ENCODE measurements around the gene CDH13. TPM values are rescaled to one million over a fixed set of nuclear protein-coding genes. Genes with fewer than 3 reads are reported as not detected.

The CDH13 gene
- total and polyA plus RNA-seq, 2 experiments from 2014 or later: 1.2 to 1.5 TPM

DNA sequence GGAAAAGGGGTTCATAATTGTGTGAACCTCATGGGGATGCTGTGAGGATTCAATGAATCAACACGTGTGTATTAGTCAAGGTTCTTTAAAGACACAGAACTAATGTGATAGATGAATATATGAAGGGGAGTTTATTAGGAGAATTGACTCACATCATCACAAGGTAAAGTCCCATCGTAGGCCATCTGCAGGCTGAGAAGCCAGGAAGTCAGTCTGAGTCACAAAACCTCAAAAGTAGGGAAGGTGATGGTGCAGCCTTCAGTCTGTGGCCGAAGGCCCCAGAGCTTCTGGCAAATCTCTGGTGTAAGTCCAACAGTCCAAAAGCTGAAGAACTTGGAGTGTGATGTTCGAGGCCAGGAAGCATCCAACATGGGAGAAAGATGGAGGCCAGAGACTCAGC, 413.4 kb downstream of the CDH13 start:
- Histone ChIP-seq H4K20me1 (ENCODE audit: insufficient read depth, poor library complexity, severe bottlenecking) (no peaks in the 10 kb centered on the region), H3K36me3 (replicated peaks; ENCODE audit: insufficient read depth, low read depth) (no peaks in the 10 kb centered on the region), H3K4me1 (ENCODE audit: insufficient read depth) (no peaks in the 10 kb centered on the region), H3K9me2 (replicated peaks; ENCODE audit: insufficient read depth) (no peaks in the 10 kb centered on the region), H2AFZ (no peak overlapping the region), H3K4me3 (no peak overlapping the region), H3K27me3 (no peaks in the 10 kb centered on the region), H3K79me2 (no peaks in the 10 kb centered on the region), H3K4me2 (no peak overlapping the region), H3K27ac (no peak overlapping the region), H3K9me3 (ENCODE audit: low read depth) (no peaks in the 10 kb centered on the region)
- TF ChIP-seq EZH2 (IDR thresholded peaks at IDR 0.05; ENCODE audit: borderline replicate concordance) (no peak), EZH2phosphoT487 (IDR thresholded peaks at IDR 0.05; ENCODE audit: low read depth, severe bottlenecking, unreplicated experiment) (no peak)
- TF ChIP-seq, protein P1, sequence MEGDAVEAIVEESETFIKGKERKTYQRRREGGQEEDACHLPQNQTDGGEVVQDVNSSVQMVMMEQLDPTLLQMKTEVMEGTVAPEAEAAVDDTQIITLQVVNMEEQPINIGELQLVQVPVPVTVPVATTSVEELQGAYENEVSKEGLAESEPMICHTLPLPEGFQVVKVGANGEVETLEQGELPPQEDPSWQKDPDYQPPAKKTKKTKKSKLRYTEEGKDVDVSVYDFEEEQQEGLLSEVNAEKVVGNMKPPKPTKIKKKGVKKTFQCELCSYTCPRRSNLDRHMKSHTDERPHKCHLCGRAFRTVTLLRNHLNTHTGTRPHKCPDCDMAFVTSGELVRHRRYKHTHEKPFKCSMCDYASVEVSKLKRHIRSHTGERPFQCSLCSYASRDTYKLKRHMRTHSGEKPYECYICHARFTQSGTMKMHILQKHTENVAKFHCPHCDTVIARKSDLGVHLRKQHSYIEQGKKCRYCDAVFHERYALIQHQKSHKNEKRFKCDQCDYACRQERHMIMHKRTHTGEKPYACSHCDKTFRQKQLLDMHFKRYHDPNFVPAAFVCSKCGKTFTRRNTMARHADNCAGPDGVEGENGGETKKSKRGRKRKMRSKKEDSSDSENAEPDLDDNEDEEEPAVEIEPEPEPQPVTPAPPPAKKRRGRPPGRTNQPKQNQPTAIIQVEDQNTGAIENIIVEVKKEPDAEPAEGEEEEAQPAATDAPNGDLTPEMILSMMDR (IDR thresholded peaks at IDR 0.05; ENCODE audit: poor library complexity): no peak
- no peak for DNase-seq (ENCODE audit: low spot score)
- 87% methylated on average over 4 of the region's 4 CpGs for WGBS (ENCODE audit: low lambda C conversion rate, missing lambda C conversion rate)

DNA sequence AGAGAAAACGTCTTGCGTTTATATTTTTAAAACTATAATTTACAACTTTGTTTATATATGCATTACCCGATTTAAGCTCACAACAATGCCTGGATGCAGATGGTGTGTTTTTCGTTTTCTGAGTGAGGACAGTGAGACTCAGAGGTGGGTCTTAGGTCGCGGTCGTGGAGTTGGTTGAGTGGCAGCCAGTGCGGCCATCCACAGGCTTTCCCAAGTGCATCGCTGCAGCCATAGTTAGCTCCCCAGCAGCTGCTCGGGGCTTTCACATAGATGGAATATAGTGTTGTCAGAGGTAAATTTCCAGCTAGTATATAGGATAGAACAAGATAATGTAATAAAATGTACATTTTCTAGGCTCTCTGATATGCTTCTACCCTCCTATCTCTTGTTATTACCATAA, 417.8 kb downstream of the CDH13 start:
- Histone ChIP-seq H3K9me3 (ENCODE audit: low read depth) (no peaks in the 10 kb centered on the region), H3K27ac (no peak overlapping the region), H2AFZ (no peak overlapping the region), H3K36me3 (replicated peaks; ENCODE audit: insufficient read depth, low read depth) (no peaks in the 10 kb centered on the region), H3K4me3 (no peak overlapping the region), H3K4me2 (no peak overlapping the region), H3K27me3 (no peaks in the 10 kb centered on the region), H4K20me1 (ENCODE audit: insufficient read depth, poor library complexity, severe bottlenecking) (no peaks in the 10 kb centered on the region), H3K79me2 (no peaks in the 10 kb centered on the region), H3K9me2 (replicated peaks; ENCODE audit: insufficient read depth) (no peaks in the 10 kb centered on the region), H3K4me1 (ENCODE audit: insufficient read depth) (no peaks in the 10 kb centered on the region)
- TF ChIP-seq EZH2 (IDR thresholded peaks at IDR 0.05; ENCODE audit: borderline replicate concordance): no peak
- TF ChIP-seq, protein P1 (IDR thresholded peaks at IDR 0.05; ENCODE audit: poor library complexity): no peak
- TF ChIP-seq EZH2phosphoT487 (IDR thresholded peaks at IDR 0.05; ENCODE audit: low read depth, severe bottlenecking, unreplicated experiment): no peak
- no peak for DNase-seq (ENCODE audit: low spot score)
- WGBS (ENCODE audit: low lambda C conversion rate, missing lambda C conversion rate): 79% methylated on average over 10 of the region's 10 CpGs

DNA sequence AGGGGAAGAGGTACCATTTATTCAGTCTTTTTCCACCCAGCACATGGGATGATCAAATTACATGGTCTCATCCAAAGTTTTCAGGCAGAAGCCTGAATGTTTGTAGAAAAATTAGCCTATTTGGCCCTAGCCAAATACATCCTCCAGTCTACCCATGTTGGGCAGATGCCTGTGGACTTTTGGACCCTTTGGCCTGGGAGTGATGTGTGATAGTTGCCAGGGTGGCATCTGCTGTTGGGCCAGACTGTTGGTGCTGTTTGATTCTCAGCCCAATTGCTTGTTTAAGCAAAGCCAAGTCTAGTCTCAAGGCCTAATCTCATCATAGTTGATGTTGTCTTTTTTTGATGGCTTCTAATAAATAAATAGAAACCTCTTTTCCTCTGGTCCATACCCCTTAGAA, 419.0 kb downstream of the CDH13 start:
- DNase-seq (ENCODE audit: low spot score): no peak
- Histone ChIP-seq H3K4me3 (no peak overlapping the region), H3K9me3 (ENCODE audit: low read depth) (no peaks in the 10 kb centered on the region), H3K27ac (no peak overlapping the region), H3K9me2 (replicated peaks; ENCODE audit: insufficient read depth) (no peaks in the 10 kb centered on the region), H3K4me1 (ENCODE audit: insufficient read depth) (no peaks in the 10 kb centered on the region), H3K36me3 (replicated peaks; ENCODE audit: insufficient read depth, low read depth) (no peaks in the 10 kb centered on the region), H3K79me2 (no peaks in the 10 kb centered on the region), H4K20me1 (ENCODE audit: insufficient read depth, poor library complexity, severe bottlenecking) (no peaks in the 10 kb centered on the region), H3K27me3 (no peaks in the 10 kb centered on the region), H3K4me2 (no peak overlapping the region), H2AFZ (no peak overlapping the region)
- TF ChIP-seq EZH2 (IDR thresholded peaks at IDR 0.05; ENCODE audit: borderline replicate concordance) (no peak), EZH2phosphoT487 (IDR thresholded peaks at IDR 0.05; ENCODE audit: low read depth, severe bottlenecking, unreplicated experiment) (no peak)
- TF ChIP-seq, protein P1 (IDR thresholded peaks at IDR 0.05; ENCODE audit: poor library complexity): no peak

DNA sequence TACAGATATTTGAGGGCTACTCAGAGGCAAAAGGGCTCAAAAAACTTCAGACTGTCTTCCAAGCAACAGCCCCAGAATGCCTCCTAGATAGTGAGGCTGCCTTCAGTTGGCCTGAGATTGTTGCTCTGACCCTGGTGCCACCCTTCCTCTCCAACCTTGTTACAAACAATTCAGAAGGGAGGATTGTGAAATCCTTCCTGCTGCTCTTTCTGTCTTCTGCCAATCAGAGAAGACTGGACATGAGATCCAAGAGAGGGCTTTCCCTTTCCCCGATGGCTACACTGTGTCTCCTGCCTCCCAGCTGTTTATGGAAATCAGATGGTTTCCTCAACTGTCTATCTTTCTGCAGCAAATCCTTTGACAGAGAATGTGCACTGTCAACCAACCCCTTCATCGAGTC, 419.9 kb downstream of the CDH13 start:
- DNase-seq (ENCODE audit: low spot score): no peak
- no peaks in the 10 kb centered on the region for H4K20me1 ChIP-seq (ENCODE audit: insufficient read depth, poor library complexity, severe bottlenecking)
- H3K27ac ChIP-seq: no peak overlapping the region
- no peak for TF ChIP-seq EZH2phosphoT487 (IDR thresholded peaks at IDR 0.05; ENCODE audit: low read depth, severe bottlenecking, unreplicated experiment)
- no peak for TF ChIP-seq EZH2 (IDR thresholded peaks at IDR 0.05; ENCODE audit: borderline replicate concordance)
- TF ChIP-seq, protein P1 (IDR thresholded peaks at IDR 0.05; ENCODE audit: poor library complexity): no peak
- H2AFZ ChIP-seq: no peak overlapping the region
- no peak overlapping the region for H3K4me3 ChIP-seq
- no peak overlapping the region for H3K4me2 ChIP-seq
- H3K27me3 ChIP-seq: no peaks in the 10 kb centered on the region
- no peaks in the 10 kb centered on the region for H3K9me2 ChIP-seq (replicated peaks; ENCODE audit: insufficient read depth)
- WGBS (ENCODE audit: low lambda C conversion rate, missing lambda C conversion rate): 44% methylated on average over 2 of the region's 2 CpGs
- no peaks in the 10 kb centered on the region for H3K9me3 ChIP-seq (ENCODE audit: low read depth)
- no peaks in the 10 kb centered on the region for H3K79me2 ChIP-seq
- H3K4me1 ChIP-seq (ENCODE audit: insufficient read depth): no peaks in the 10 kb centered on the region
- H3K36me3 ChIP-seq (replicated peaks; ENCODE audit: insufficient read depth, low read depth): no peaks in the 10 kb centered on the region

All from hepatocyte (in vitro differentiated cells).